A549 treated with dexamethasone at 1 μM for 4 hours (cell line): Measurements from ENCODE around the gene CHMP2A. TPM values are rescaled to one million over a fixed set of nuclear protein-coding genes. Genes with fewer than 3 reads are reported as not detected.

Experiments used
- total RNA-seq: library from RNA; stranded (reverse); fragments of 200-300 nt; extraction: Qiagen RNA extraction; gene quantifications from 5 replicates; pipeline ENCODE4 v1.2.3, GENCODE V29; 2022

The CHMP2A gene
- 195 to 225 TPM (median 204 TPM) in 5 replicates for total RNA-seq

GRCh38 chr19:58554494-58555368 is at the start of gene CHMP2A:
Gene CHMP2A (minus strand): TSS chr19:58555105. CDS start chr19:58554212, 893 bp downstream.

GRCh38 chr19:58572818-58573657 is 18.1 kb upstream of the CHMP2A start, which contains the start of gene MZF1:
Gene MZF1 (minus strand): TSS chr19:58573335. CDS start chr19:58571389, 1,946 bp downstream.

GRCh38 chr19:58558066-58558622 is 3.2 kb upstream of the CHMP2A start, which contains the start of gene UBE2M:
Gene UBE2M (minus strand): TSS chr19:58558611. CDS start chr19:58558381, 230 bp downstream.

GRCh38 chr19:58543826-58544590 is 10.9 kb downstream of the CHMP2A start, which contains the start of gene TRIM28:
Gene TRIM28 (plus strand): TSS chr19:58544064. CDS start chr19:58544758, 694 bp downstream.

GRCh38 chr19:58519355-58520256 is 35.3 kb downstream of the CHMP2A start, which contains the start of gene ZBTB45:
Gene ZBTB45 (minus strand): TSS chr19:58519810. CDS start chr19:58517673, 2,137 bp downstream.

GRCh38 chr19:58511353-58512208 is 43.3 kb downstream of the CHMP2A start, which contains the start of gene SLC27A5:
Gene SLC27A5 (minus strand): TSS chr19:58511992. CDS start chr19:58511955, 37 bp downstream.

Other genes with a start within 250 kb of the CHMP2A start
- gene ERVK3-1, start 249.7 kb downstream of the CHMP2A start, total RNA-seq: 89.6 to 105 TPM (median 92.7 TPM) in 5 replicates
- gene ZSCAN22, start 228.1 kb downstream of the CHMP2A start, total RNA-seq: 2.5 to 3.2 TPM (median 2.9 TPM) in 5 replicates
- 8.6 to 11.0 TPM (median 10.2 TPM) in 5 replicates for gene A1BG, start 201.6 kb downstream of the CHMP2A start, total RNA-seq
- 0.74 to 1.6 TPM (median 1.1 TPM) in 5 replicates for gene ZNF497, start 192.4 kb downstream of the CHMP2A start, total RNA-seq
- gene ZNF837, start 174.1 kb downstream of the CHMP2A start, total RNA-seq: 0.86 to 1.5 TPM (median 1.2 TPM) in 5 replicates
- 1,918 to 2,176 TPM (median 2,046 TPM) in 5 replicates for gene RPS5, start 167.8 kb downstream of the CHMP2A start, total RNA-seq
- 0.11 to 0.19 TPM (median 0.17 TPM) in 3 of 5 replicates, not detected in the others for gene RNF225, start 159.4 kb downstream of the CHMP2A start, total RNA-seq
- 17.0 to 19.0 TPM (median 18.4 TPM) in 5 replicates for gene ZNF584, start 146.5 kb downstream of the CHMP2A start, total RNA-seq
- gene ZNF132, start 115.0 kb downstream of the CHMP2A start, total RNA-seq: 0.08 to 0.14 TPM (median 0.09 TPM) in 5 replicates
- 5.5 to 7.9 TPM (median 7.5 TPM) in 5 replicates for gene ZNF324B, start 103.5 kb downstream of the CHMP2A start, total RNA-seq
- gene ZNF324, start 88.0 kb downstream of the CHMP2A start, total RNA-seq: 8.1 to 10.5 TPM (median 10.2 TPM) in 5 replicates
- gene ZNF446, start 78.8 kb downstream of the CHMP2A start, total RNA-seq: 9.8 to 12.3 TPM (median 11.4 TPM) in 5 replicates
- 20.1 to 31.2 TPM (median 26.7 TPM) in 5 replicates for gene SLC27A5, start 43.1 kb downstream of the CHMP2A start, total RNA-seq
- 11.1 to 22.6 TPM (median 21.3 TPM) in 5 replicates for gene ZBTB45, start 35.3 kb downstream of the CHMP2A start, total RNA-seq
- 620 to 956 TPM (median 843 TPM) in 5 replicates for gene TRIM28, start 11.0 kb downstream of the CHMP2A start, total RNA-seq
- gene UBE2M, start 3.5 kb upstream of the CHMP2A start, total RNA-seq: 131 to 164 TPM (median 141 TPM) in 5 replicates
- 6.6 to 15.0 TPM (median 12.8 TPM) in 5 replicates for gene MZF1, start 18.2 kb upstream of the CHMP2A start, total RNA-seq